ENCODE measurements around the gene FMC1. TPM values are rescaled to one million over a fixed set of nuclear protein-coding genes. Genes with fewer than 3 reads are reported as not detected.
"Not testable (repeated sequence)": the region's sequence is repeated elsewhere in the genome, so short reads cannot be mapped to it uniquely, and the experiment has no call there.

The FMC1 gene
- total RNA-seq, 1 donor from 2014 or later, result 1.6 TPM

DNA sequence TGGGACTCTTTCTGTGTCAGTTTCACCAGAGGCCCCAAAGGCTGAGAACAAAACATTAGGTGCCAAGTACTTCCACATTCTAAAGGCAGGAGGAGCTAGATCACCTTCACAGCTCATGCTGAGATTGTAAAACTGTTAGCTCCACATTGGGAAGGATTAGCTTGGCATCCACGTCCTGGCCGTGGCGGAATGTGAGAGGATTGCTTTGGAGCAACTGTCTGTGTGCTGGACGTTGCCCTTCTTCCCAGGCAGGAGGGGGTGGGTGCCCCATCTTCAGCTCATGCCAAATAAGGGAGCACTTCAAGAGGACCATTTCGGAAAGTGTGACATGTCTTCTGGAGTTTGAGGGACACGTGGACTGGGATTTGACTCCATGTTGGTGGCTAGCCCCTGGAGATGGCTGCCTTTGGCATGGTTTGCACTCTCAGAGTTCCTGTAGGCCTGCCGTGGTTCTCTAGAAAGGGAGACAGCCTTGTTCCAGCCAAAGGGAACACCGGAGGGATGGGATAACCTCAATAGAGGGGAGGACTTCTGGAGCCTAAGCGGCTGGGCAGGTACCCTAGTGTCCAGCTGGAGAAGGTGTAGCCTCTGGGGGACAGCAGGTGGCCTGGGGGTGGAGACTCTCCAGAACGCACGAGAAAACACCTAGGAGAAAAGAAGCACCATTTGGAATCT is 19.9 kb upstream of the FMC1 start:
- DNase-seq (ENCODE audit: low read depth), result peak; percentile 33
- H3K36me3 ChIP-seq (ENCODE audit: control insufficient read depth, insufficient read depth, low read length), result no peaks in the 10 kb centered on the region
- H3K27me3 ChIP-seq (ENCODE audit: control insufficient read depth, insufficient read depth, low read length), result no peaks in the 10 kb centered on the region
- no peak for FAIRE-seq
- TF ChIP-seq, protein P1, sequence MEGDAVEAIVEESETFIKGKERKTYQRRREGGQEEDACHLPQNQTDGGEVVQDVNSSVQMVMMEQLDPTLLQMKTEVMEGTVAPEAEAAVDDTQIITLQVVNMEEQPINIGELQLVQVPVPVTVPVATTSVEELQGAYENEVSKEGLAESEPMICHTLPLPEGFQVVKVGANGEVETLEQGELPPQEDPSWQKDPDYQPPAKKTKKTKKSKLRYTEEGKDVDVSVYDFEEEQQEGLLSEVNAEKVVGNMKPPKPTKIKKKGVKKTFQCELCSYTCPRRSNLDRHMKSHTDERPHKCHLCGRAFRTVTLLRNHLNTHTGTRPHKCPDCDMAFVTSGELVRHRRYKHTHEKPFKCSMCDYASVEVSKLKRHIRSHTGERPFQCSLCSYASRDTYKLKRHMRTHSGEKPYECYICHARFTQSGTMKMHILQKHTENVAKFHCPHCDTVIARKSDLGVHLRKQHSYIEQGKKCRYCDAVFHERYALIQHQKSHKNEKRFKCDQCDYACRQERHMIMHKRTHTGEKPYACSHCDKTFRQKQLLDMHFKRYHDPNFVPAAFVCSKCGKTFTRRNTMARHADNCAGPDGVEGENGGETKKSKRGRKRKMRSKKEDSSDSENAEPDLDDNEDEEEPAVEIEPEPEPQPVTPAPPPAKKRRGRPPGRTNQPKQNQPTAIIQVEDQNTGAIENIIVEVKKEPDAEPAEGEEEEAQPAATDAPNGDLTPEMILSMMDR (IDR thresholded peaks at IDR 0.05; ENCODE audit: insufficient read depth, low read length, severe bottlenecking), result peak; percentile 50
- no peak overlapping the region for H3K4me3 ChIP-seq (ENCODE audit: low read depth, low read length)

DNA sequence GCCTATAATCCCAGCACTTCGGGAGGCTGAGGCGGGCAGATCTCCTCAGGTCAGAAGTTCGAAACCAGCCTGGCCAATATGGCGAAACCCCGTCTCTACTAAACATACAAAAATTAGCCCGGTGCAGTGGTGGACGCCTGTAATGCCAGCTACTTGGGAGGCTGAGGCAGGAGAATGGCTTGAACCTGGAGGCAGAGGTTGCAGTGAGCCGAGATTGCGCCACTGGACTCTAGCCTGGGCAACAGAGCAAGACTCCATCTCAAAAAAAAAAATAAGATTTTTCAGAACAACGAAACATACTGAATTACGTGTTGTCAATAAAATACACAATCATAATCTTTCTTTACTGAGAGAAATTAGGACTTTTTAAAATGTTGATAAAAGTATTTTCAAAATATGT is 16.4 kb upstream of the FMC1 start:
- not testable (repeated sequence) for H3K36me3 ChIP-seq (ENCODE audit: control insufficient read depth, insufficient read depth, low read length); FAIRE-seq; DNase-seq (ENCODE audit: low read depth); H3K27me3 ChIP-seq (ENCODE audit: control insufficient read depth, insufficient read depth, low read length); H3K4me3 ChIP-seq (ENCODE audit: low read depth, low read length)

DNA sequence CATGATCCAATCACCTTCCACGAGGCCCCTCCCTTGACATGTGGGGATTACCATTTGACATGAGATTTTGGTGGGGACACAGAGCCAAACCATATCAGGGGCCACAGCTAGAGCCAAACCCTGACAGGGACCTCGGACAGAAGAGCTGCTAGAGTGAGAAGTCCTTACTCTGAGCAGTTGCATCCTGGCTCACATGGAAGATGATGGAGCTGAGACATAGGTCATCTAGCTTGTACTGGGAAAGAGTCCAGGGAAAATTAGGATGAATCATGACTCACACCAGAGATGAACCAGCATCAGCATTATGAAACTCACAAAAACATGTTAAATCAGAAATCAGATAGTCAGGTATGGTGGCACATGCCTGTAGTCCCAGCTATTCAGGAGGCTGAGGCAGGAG is 12.8 kb upstream of the FMC1 start:
- peak; percentile 86 for DNase-seq (ENCODE audit: low read depth)

DNA sequence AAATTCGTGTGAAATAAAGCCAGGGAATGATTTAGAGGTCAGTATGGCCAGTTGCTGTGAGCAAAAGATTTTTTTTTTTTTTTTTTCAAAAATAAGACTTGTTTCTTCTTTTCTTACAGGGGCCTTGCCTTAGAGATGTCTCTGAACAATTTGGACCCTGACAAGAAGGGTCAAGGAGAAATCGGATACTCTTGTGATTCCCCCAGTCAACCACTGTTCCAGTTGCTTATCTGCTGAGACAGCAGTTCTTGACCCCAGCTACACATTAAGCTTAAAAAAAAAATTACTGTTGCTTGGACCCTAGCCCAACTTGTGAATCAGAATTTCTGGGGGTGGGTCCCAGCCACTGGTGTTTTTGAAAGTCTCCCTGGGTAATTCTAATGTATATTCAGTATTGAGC is 12.0 kb upstream of the FMC1 start:
- no peak overlapping the region for H3K4me3 ChIP-seq (ENCODE audit: low read depth, low read length)
- H3K27me3 ChIP-seq (ENCODE audit: control insufficient read depth, insufficient read depth, low read length), result no peaks in the 10 kb centered on the region
- no peaks in the 10 kb centered on the region for H3K36me3 ChIP-seq (ENCODE audit: control insufficient read depth, insufficient read depth, low read length)
- TF ChIP-seq, protein P1 (IDR thresholded peaks at IDR 0.05; ENCODE audit: insufficient read depth, low read length, severe bottlenecking), result no peak
- FAIRE-seq (no peak), DNase-seq (ENCODE audit: low read depth) (no peak)

More for the DNA sequence above, 12.8 kb upstream of the FMC1 start:
- H3K4me3 ChIP-seq (ENCODE audit: low read depth, low read length), result no peak overlapping the region
- no peaks in the 10 kb centered on the region for H3K36me3 ChIP-seq (ENCODE audit: control insufficient read depth, insufficient read depth, low read length)
- no peaks in the 10 kb centered on the region for H3K27me3 ChIP-seq (ENCODE audit: control insufficient read depth, insufficient read depth, low read length)
- TF ChIP-seq, protein P1 (IDR thresholded peaks at IDR 0.05; ENCODE audit: insufficient read depth, low read length, severe bottlenecking), result no peak
- no peak for FAIRE-seq

DNA sequence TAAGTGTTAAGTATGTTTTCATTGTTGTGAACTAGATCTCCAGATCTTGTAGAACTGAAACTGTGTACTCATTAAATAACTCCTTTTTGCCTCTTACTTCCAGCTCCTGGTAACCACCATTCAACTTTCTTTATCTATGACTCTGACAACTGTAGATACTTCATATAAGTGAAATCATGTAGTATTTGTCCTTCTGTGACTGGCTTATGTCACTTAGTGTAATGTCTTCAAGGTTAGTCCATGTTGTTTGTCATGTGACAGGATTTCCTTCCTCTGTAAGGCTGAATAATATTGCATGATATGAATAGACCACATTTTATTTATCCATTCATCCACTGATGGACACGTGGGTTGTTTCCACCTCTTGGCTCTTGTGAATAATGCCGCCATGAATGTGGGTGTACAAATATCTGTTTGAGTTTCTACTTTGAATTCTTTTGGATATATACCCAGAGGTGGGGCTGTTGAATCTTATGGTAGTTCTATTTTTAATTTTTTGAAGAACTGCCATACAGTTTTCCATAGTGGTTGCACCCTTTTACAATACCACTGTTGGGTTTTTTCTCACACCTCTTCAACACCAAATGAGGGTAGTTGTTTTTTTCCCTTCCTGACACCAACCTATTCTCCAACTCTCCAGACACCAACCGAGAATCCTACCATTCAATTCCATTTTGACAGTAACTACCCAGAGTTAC is 10.7 kb upstream of the FMC1 start:
- TF ChIP-seq, protein P1 (IDR thresholded peaks at IDR 0.05; ENCODE audit: insufficient read depth, low read length, severe bottlenecking), result no peak
- FAIRE-seq, result no peak
- no peak for DNase-seq (ENCODE audit: low read depth)
- Histone ChIP-seq H3K36me3 (ENCODE audit: control insufficient read depth, insufficient read depth, low read length) (no peaks in the 10 kb centered on the region), H3K27me3 (ENCODE audit: control insufficient read depth, insufficient read depth, low read length) (no peaks in the 10 kb centered on the region), H3K4me3 (ENCODE audit: low read depth, low read length) (no peak overlapping the region)

DNA sequence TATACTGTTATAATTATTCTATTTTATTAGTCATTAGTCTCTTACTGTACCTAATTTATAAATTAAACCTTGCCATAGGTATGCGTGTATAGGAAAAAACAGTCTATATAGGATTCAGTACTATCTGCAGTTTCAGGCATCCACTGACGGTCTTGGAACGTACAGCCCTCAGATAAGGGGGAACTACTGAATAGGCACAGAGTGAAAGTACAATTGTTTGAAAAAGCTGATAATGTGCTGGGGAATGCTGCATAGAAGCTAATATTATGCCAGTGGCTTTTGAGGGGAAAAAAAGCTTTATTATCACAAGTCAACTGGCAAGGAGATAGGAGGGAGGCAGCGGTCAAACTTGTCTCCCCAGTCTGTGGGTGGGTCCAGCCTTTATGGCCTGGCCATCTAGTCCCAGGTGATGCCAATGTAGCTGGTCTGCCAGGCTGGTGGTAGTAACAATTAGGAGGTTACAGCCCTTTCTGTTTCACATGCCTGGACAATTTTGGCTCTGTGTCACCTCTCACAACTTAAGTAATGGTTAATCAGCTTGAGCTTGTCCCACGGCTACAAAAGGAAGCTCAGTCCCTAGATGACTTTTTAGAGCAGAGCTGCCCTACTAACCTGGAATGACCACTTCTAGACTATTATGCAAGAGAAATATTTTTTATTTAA is 8.3 kb upstream of the FMC1 start:
- FAIRE-seq, result no peak
- no peaks in the 10 kb centered on the region for H3K27me3 ChIP-seq (ENCODE audit: control insufficient read depth, insufficient read depth, low read length)
- no peak overlapping the region for H3K4me3 ChIP-seq (ENCODE audit: low read depth, low read length)
- TF ChIP-seq, protein P1 (IDR thresholded peaks at IDR 0.05; ENCODE audit: insufficient read depth, low read length, severe bottlenecking), result no peak
- no peaks in the 10 kb centered on the region for H3K36me3 ChIP-seq (ENCODE audit: control insufficient read depth, insufficient read depth, low read length)
- no peak for DNase-seq (ENCODE audit: low read depth)

DNA sequence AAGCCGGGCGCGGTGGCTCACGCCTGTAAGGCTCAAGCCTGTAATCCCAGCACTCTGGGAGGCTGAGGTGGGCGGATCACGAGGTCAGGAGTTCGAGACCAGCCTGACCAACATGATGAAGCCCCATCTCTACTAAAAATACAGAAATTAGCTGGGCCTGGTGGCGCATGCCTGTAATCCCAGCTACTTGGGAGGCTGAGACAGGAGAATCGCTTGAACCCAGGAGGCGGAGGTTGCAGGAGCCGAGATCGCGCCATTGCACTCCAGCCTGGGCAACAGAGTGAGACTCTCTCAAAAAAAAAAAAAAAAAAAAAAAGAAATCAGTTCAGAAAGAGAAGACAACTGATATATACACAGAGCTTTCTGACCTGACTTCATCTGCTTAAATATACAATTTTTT is 7.7 kb upstream of the FMC1 start:
- not testable (repeated sequence) for DNase-seq (ENCODE audit: low read depth); H3K36me3 ChIP-seq (ENCODE audit: control insufficient read depth, insufficient read depth, low read length); H3K4me3 ChIP-seq (ENCODE audit: low read depth, low read length); FAIRE-seq; H3K27me3 ChIP-seq (ENCODE audit: control insufficient read depth, insufficient read depth, low read length)

Data from bronchial epithelial cell (primary cell).